HG03135 (cell line): ENCODE results near the gene COL19A1.
"Not testable (repeated sequence)": the region's sequence is repeated elsewhere in the genome, so short reads cannot be mapped to it uniquely, and the experiment has no call there.

Experiments
- ATAC-seq: cut with Tn5 transposase; IDR thresholded peaks from one replicate; pipeline ENCODE4 v1.9.1; 2021; ENCODE audit warnings: mild to moderate bottlenecking, moderate library complexity; ENCODE audit not compliant: unreplicated experiment

Gene COL19A1

DNA sequence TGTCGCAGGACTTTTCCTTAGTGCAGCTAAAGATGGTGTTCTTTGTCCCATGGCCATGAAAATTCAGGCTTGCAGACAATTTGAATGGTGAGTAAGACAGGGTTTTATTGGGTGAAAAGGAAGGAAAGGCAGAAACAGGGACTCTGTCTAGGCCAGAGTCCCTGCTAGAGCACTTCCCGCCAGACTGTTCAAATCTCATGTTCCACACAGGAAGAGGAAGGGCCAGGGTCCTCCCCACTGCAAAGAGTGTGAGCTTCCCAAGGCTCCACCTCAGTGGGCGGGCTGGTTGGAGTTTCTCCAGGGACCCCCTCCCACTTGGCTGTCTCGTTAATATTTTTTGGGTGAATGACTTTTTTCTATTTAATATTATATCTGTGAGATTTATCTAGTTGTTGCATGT is 29.0 kb downstream of the COL19A1 start:
- no peak for ATAC-seq

- no peak for ATAC-seq
Measured at GRCh38 chr6:69900869-69901268, 34.5 kb downstream of the COL19A1 start.

DNA sequence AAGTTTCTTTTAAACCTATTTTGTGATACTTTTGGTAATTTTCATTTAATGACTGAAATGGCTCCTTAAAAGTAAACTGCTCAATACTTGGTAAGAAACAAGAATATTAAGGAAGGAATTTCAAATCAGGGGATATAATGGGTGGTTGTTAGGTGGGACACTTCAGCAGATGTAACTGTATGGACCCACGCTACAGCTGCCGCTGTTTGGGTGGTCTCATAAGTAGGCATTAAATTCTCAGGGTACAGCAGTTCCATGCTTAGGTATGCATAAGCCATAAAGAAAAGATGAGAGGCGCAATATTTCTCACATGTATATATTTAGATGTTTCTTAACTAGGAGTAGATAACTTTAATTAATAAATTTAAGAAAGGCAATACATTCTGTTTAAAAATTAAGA is 35.0 kb downstream of the COL19A1 start:
- ATAC-seq, result no peak

- ATAC-seq, result no peak
Measured at GRCh38 chr6:69907981-69908498, 41.7 kb downstream of the COL19A1 start.

GRCh38 chr6:69913361-69913760 is 47.0 kb downstream of the COL19A1 start:
- ATAC-seq, result no peak

DNA sequence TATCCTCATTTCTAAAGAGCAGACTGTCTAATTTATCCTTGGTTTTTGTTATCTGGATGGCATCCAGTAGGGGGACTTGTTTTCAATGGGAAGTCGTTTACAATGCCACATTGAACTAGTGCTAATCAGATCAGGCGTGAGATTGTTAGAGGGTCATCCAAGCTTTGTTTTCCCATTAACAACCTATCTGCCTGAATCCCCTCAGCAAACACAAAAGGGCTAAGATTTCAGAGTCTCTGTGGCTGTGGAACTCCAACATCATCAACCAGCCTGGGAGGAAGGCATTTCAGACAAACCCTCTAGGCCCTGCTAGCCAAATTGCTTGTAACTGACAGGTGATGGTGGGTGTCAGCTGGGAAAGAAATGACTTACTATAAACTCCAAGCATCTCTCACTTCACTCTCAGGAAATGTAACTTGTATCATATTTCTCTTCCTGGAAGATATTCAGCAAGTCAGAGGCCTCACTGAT is 47.7 kb downstream of the COL19A1 start:
- ATAC-seq, result no peak

- ATAC-seq, result no peak
Measured at GRCh38 chr6:69915346-69915745, 49.0 kb downstream of the COL19A1 start.

DNA sequence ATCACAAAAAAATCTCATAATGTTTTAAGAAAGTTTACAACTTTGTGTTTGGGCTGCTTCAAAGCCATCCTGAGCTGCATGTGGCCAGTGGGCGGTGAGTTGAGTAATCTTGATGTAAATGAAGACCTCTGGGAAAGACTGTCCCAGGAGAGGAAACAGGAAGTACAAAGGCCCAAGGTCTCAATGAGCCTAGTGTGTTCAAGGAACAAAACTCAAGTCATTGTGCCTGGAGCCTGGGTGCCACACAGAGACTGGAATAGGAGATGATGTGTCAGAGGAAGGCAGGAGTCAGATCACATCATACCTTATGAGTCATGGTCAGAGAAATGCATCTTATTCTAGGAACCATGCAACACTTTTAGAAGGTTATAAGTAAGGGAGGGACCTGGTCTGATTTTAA is 51.5 kb downstream of the COL19A1 start:
- no peak for ATAC-seq

DNA sequence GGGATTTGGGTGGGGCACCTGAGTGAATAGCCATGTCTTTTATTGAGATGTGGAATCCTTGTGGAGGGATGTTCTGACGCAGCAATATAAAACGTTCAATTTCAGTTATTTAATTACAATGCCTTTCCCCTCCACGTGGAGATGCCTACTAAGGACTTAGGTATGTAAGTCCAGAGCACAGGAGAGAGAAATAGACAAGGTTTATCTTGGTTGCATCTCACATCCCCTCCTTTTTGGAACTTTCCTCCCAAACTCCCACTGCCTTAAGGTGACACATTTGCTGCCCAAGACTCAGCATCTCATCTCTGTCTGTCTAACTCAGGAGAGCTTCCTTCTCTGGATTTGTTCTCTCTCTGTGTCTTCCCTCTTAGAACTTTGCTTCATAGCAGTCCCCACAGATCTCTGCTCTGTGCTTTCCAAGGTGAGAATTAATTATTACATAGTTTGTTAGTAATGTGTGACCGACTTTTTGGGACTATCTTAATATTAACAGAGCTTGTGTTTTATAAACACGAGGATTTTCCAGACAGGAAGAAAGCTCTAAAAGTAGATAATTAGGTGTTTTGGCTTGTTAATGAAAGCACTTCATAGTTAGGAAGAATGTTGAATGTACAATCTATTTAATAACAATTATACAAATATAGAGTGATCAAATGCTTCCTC is 52.6 kb downstream of the COL19A1 start:
- no peak for ATAC-seq

GRCh38 chr6:69921066-69921465 is 54.7 kb downstream of the COL19A1 start:
- ATAC-seq, result not testable (repeated sequence)

- not testable (repeated sequence) for ATAC-seq
Measured at GRCh38 chr6:69921611-69922010, 55.3 kb downstream of the COL19A1 start.

DNA sequence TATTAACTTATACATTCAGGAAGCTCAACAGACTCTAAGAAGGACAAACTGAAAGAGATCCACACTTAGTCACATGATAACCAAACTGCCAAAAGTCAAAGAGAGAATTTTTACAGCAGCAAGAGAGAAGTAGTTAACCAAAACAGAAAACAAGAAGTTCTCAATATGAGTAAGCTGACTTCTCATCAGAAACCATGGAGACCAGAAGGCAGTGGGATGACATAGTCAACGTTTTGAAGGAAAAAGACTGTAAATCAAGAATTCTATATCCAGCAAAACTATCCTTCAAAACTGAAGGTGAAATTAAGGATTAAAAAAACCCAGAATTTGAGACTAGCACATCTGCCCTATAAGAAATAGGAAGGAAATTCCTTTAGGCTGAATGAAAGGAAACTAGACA is 60.4 kb downstream of the COL19A1 start:
- ATAC-seq, result no peak

GRCh38 chr6:69933239-69933638 is 66.9 kb downstream of the COL19A1 start:
- no peak for ATAC-seq

- no peak for ATAC-seq
Measured at GRCh38 chr6:69935079-69935478, 68.7 kb downstream of the COL19A1 start.

DNA sequence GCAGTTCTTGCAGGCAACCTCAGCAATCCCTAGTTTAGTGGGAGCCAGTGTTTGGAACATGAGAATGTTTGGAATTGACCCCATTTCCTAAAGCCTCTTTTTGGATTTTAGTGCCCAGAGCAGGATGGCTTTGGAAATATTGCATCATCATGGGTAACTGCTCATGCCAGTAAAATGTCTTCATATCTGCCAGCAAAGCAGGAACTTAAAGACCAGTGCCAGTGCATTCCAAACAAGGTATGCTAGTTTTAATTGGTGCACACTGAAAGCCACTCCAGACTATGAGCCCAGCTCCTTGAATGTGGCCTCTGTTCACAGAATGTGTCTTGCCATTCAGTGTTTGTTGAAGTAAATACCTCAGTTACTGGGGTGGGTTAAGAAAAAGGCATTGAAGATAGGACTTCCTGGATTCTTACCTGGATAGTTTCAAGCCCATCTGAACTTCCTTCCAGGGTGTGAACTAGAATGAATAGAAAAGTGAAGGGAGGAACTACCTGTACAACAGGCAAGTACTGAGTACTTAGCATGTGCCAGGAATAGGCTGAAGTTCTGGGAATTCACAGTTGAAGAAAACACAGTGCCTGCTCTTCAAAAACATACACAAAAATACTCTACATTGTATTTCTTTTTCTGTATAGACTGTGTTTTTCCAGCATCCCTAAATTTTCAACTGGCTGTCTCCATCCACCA is 70.5 kb downstream of the COL19A1 start:
- no peak for ATAC-seq

GRCh38 chr6:69937402-69938136 is 71.2 kb downstream of the COL19A1 start:
- ATAC-seq, result no peak

GRCh38 chr6:69942485-69942884 is 76.1 kb downstream of the COL19A1 start:
- no peak for ATAC-seq

DNA sequence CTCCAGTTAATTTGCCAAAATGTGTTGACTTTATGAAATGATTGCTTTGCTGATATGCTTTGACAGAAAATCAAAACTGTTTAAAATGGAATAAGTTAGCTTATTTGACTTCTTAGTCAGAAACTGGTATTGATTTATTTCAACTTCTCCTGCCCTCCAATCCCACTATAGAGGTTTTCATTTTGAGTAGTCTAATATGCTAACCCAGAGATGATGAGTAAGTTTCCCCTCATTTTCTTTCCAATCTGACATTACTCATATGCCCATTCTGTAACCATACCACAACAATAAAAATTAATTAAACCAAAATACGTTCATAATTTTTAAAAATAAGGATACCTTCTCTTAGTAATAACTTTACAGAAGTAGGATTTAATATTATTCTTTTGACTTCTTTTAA is 78.8 kb downstream of the COL19A1 start:
- no peak for ATAC-seq

DNA sequence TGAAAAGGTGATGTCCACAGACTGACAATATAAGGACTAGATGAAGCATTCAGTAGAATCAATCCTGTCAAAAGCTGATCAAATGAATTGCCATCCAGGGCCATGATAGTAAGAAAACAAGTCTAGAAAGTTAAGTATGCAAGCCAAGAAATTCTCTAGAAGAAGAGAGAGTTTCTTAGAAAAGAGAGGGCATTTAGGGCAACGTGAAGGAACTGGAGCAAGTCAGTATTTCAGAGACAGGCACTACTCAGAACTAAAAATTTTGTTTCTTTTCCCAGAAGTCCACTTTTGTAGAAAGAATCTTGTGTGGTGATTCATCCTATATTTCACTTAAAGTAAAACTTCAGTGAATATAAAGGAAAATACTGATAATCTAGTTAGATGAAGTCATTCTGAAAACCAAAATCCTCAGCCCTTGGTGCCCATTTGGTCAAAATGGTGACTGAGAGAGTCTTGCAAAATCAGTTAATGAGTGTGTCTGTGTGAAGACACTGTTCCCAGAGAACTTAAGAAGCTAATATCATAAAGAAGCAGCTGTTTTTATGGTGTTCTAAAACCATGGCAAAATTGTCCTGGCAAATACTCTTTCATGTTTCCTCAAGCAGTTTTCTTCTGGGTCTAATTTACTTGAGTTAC is 82.2 kb downstream of the COL19A1 start:
- ATAC-seq, result no peak

DNA sequence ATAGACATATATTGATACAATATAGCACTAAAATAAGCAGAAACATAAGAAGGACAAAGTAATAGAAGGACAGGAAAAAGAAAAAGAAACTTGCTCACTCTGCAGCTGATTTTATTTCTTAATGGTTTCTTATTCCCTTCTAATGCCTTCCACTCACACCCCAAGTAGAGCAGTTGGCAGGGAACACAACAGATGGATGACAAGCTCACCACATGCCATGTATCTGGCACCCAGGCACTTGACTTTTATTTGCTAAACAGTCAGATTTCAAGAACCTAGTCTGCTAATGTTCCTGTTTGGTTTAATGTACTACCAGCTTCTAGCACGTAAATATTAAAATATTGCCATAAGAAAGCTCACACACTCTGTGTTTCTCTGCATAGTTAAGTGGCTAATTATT is 87.1 kb downstream of the COL19A1 start:
- ATAC-seq, result no peak

DNA sequence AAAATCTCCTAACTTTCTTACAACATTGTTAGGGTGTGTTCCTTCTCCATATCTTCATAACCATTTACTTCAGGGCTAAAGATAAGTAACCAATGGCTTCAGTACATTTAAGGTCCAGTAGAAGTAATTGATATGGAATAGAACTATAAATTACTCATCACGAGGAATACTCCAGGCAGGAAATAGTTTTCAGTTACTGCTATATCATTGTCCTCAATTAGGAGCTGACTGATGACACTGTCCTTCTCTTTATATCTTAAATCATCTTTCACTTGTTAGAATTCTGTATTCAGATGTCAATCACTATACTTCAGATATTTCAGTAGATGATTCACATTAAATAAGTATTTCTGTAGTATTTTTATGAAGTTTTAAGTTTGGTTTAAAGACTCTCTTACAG is 88.4 kb downstream of the COL19A1 start:
- no peak for ATAC-seq
